ENCODE measurements around the gene NRROS. TPM values are rescaled to one million over a fixed set of nuclear protein-coding genes. Genes with fewer than 3 reads are reported as not detected.
A peak's percentile ranks its signal among the peaks of the same experiment; 100 is the strongest.
"Not testable (repeated sequence)": the region's sequence is repeated elsewhere in the genome, so short reads cannot be mapped to it uniquely, and the experiment has no call there.

Gene NRROS
- total and polyA plus RNA-seq, 4 experiments from 2014 or later = 4.6 to 20.0 (median 11.9) TPM

- ChIA-PET CTCF (ENCODE audit: partially characterized antibody) (interaction anchor here (1.2 to 10.9 kb wide), 11 partner anchors 15 to 86 kb away, joined by 3 to 360 read pairs (median 7); partner anchors contain the start of gene NRROS), POLR2A (ENCODE audit: partially characterized antibody) (interaction anchor here (0.6 to 5.8 kb wide), 10 partner anchors 10 to 330 kb away, joined by 3 to 121 read pairs (median 4); partner anchors contain the start of genes CEP19, NCBP2, NRROS and PIGX)
- Mint-ChIP-seq H3K27me3 (no peaks in the 10 kb centered on the region), H3K36me3 (no peaks in the 10 kb centered on the region), H3K9me3 (peaks cover 0 to 2% (median 0%) of the 10 kb centered on the region in 8 donors), H3K4me3 (peak overlapping the region; percentile 61 to 81 (median 74)), H3K4me1 (peaks cover 28 to 45% (median 37%) of the 10 kb centered on the region in 4 donors), H3K27ac (peak overlapping the region; percentile 78 to 92 (median 85))
- H3K27ac ChIP-seq (ENCODE audit: low read depth, low read length) = peak overlapping the region; percentile 22
- H3K9me3 ChIP-seq (ENCODE audit: control insufficient read depth in 1 of 2, low read length in 2 of 2) = no peaks in the 10 kb centered on the region
- H3K4me3 ChIP-seq (ENCODE audit: low read length in 2 of 2) = peak overlapping the region; percentile 9 to 15
- no peak for DNase-seq
- H3K27me3 ChIP-seq (ENCODE audit: insufficient read depth, low read length) = no peaks in the 10 kb centered on the region
- H3K36me3 ChIP-seq (ENCODE audit: insufficient read depth, low read length) = no peaks in the 10 kb centered on the region
- intact Hi-C loops (cut with micrococcal nuclease) = no loop called here
- H3K4me1 ChIP-seq (ENCODE audit: insufficient read depth, low read length) = peaks cover 42% of the 10 kb centered on the region
Measured at GRCh38 chr3:196611761-196612483, 27.6 kb upstream of the NRROS start.

GRCh38 chr3:196615234-196615633, 24.3 kb upstream of the NRROS start:
- H3K9me3 Mint-ChIP-seq; H3K9me3 ChIP-seq (ENCODE audit: control insufficient read depth in 1 of 2, low read length in 2 of 2); DNase-seq; H3K4me3 ChIP-seq (ENCODE audit: low read length in 2 of 2); H3K27ac Mint-ChIP-seq; H3K27ac ChIP-seq (ENCODE audit: low read depth, low read length); intact Hi-C loops (cut with micrococcal nuclease); H3K27me3 ChIP-seq (ENCODE audit: insufficient read depth, low read length); H3K36me3 Mint-ChIP-seq; H3K4me3 Mint-ChIP-seq; H3K36me3 ChIP-seq (ENCODE audit: insufficient read depth, low read length); H3K27me3 Mint-ChIP-seq: not testable (repeated sequence)
- CTCF ChIA-PET (ENCODE audit: partially characterized antibody) = interaction anchor here (1.1 to 1.5 kb wide), 2 partner anchors 10 to 17 kb away, joined by 3 read pairs; no protein-coding TSS in a partner anchor
- H3K4me1 Mint-ChIP-seq = peaks cover 19 to 36% (median 24%) of the 10 kb centered on the region in 4 donors
- POLR2A ChIA-PET (ENCODE audit: partially characterized antibody) = interaction anchor here (1.3 kb wide), 1 partner anchor 17 kb away, joined by 3 read pairs; no protein-coding TSS in a partner anchor
- peaks cover 27% of the 10 kb centered on the region for H3K4me1 ChIP-seq (ENCODE audit: insufficient read depth, low read length)

DNA sequence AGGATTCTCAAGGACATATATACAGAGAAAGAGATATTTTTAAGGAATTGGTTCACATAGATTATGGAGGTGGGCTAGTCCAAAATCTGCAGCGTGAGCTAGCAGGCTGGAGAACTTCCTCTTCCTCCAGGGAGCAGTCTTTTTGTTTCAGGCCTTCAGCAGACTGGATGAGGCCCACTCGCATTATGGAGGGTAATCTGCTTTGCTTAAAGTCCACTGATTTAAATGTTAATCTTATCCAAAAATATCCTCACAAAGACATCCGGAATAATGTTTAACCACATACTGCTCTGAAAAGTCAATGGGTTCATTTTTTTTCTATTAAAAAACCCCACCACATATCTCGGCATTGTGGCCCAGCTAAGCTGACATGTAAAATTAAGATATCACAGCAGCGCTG, 22.2 kb upstream of the NRROS start:
- peaks cover 9 to 27% (median 13%) of the 10 kb centered on the region in 4 donors for H3K4me1 Mint-ChIP-seq
- no peak for DNase-seq
- Histone ChIP-seq H3K27ac (ENCODE audit: low read depth, low read length) (no peak overlapping the region), H3K4me3 (ENCODE audit: low read length in 2 of 2) (no peak overlapping the region), H3K27me3 (ENCODE audit: insufficient read depth, low read length) (no peaks in the 10 kb centered on the region), H3K9me3 (ENCODE audit: control insufficient read depth in 1 of 2, low read length in 2 of 2) (no peaks in the 10 kb centered on the region), H3K4me1 (ENCODE audit: insufficient read depth, low read length) (peaks cover 7% of the 10 kb centered on the region), H3K36me3 (ENCODE audit: insufficient read depth, low read length) (no peaks in the 10 kb centered on the region)
- no peaks in the 10 kb centered on the region for H3K9me3 Mint-ChIP-seq
- ChIA-PET CTCF (ENCODE audit: partially characterized antibody) (interaction anchor here (0.7 to 1.3 kb wide), 2 partner anchors 8 to 15 kb away, joined by 3 to 5 read pairs; no protein-coding TSS in a partner anchor), POLR2A (ENCODE audit: partially characterized antibody) (interaction anchor here (1.3 to 2.4 kb wide), 2 partner anchors 14 to 24 kb away, joined by 3 to 6 read pairs; no protein-coding TSS in a partner anchor)
- no peak overlapping the region for H3K27ac Mint-ChIP-seq
- intact Hi-C loops (cut with micrococcal nuclease) = no loop called here
- H3K27me3 Mint-ChIP-seq = no peaks in the 10 kb centered on the region
- no peaks in the 10 kb centered on the region for H3K36me3 Mint-ChIP-seq
- no peak overlapping the region for H3K4me3 Mint-ChIP-seq

DNA sequence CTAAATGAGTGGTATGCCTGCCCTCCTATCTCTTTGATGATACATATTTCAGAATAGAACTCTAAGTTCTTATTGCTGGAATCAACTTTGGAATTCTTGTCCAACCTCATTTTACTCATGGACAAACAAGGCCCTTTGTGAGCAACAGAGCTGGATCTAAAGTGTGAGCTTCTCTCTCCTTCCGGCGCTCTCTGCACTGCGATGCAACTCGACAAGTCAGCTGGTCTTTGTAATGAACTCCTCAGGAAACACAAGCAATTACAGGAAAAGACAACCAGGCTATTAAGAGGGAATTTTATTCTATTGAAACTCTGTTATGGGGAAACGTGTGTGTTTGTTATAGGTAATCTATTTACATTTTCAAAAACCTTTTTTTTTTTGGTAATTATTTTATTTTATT, 20.3 kb upstream of the NRROS start:
- no peak overlapping the region for H3K4me3 ChIP-seq (ENCODE audit: low read length in 2 of 2)
- H3K27ac Mint-ChIP-seq = peak overlapping the region in 3 of 7 donors; percentile 9 to 77 (median 58)
- intact Hi-C loops (cut with micrococcal nuclease) = no loop called here
- no peak for DNase-seq
- H3K4me1 ChIP-seq (ENCODE audit: insufficient read depth, low read length) = peaks cover 4% of the 10 kb centered on the region
- H3K4me3 Mint-ChIP-seq = no peak overlapping the region
- no peaks in the 10 kb centered on the region for H3K27me3 ChIP-seq (ENCODE audit: insufficient read depth, low read length)
- no peaks in the 10 kb centered on the region for H3K36me3 Mint-ChIP-seq
- H3K9me3 Mint-ChIP-seq = no peaks in the 10 kb centered on the region
- CTCF ChIA-PET (ENCODE audit: partially characterized antibody) = no interaction called here
- no peaks in the 10 kb centered on the region for H3K9me3 ChIP-seq (ENCODE audit: control insufficient read depth in 1 of 2, low read length in 2 of 2)
- no peak overlapping the region for H3K27ac ChIP-seq (ENCODE audit: low read depth, low read length)
- peaks cover 3 to 17% (median 9%) of the 10 kb centered on the region in 4 donors for H3K4me1 Mint-ChIP-seq
- no peaks in the 10 kb centered on the region for H3K27me3 Mint-ChIP-seq
- no peaks in the 10 kb centered on the region for H3K36me3 ChIP-seq (ENCODE audit: insufficient read depth, low read length)
- POLR2A ChIA-PET (ENCODE audit: partially characterized antibody) = no interaction called here

DNA sequence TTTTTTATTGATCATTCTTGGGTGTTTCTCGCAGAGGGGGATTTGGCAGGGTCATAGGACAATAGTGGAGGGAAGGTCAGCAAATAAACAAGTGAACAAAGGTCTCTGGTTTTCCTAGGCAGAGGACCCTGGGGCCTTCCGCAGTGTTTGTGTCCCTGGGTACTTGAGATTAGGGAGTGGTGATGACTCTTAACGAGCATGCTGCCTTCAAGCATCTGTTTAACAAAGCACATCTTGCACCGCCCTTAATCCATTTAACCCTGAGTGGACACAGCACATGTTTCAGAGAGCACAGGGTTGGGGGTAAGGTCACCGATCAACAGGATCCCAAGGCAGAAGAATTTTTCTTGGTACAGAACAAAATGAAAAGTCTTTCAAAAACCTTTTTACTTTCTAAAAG, 19.9 kb upstream of the NRROS start:
- H3K36me3 ChIP-seq (ENCODE audit: insufficient read depth, low read length); H3K27ac ChIP-seq (ENCODE audit: low read depth, low read length); H3K36me3 Mint-ChIP-seq; CTCF ChIA-PET (ENCODE audit: partially characterized antibody); H3K9me3 Mint-ChIP-seq; POLR2A ChIA-PET (ENCODE audit: partially characterized antibody); DNase-seq; H3K4me1 ChIP-seq (ENCODE audit: insufficient read depth, low read length); H3K27me3 Mint-ChIP-seq; H3K27ac Mint-ChIP-seq; H3K27me3 ChIP-seq (ENCODE audit: insufficient read depth, low read length); H3K9me3 ChIP-seq (ENCODE audit: control insufficient read depth in 1 of 2, low read length in 2 of 2); intact Hi-C loops (cut with micrococcal nuclease); H3K4me3 ChIP-seq (ENCODE audit: low read length in 2 of 2); H3K4me3 Mint-ChIP-seq: not testable (repeated sequence)
- peaks cover 7 to 21% (median 13%) of the 10 kb centered on the region in 4 donors for H3K4me1 Mint-ChIP-seq

DNA sequence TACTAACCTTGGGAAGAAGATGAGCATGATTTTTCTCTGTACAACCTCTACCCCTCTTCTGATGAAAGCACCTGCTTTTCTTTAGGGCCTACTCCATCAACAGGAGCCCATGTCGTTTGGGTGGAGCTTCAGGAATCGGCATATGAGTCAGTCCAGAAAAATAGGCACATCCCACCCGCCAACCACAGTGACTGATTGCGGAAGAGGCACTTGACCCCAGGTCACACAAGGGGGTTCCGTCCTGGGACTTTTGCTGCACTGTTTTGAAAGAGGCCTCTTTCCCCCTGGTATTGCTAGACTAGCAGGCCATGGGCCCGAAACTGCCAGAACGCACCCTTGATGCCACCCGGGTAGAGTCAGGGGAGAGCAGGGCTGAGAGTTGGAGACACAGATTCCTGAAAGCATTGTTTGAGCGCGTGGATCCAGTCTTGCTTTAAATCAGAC, 19.3 kb upstream of the NRROS start:
- H3K27ac ChIP-seq (ENCODE audit: low read depth, low read length) = no peak overlapping the region
- no peaks in the 10 kb centered on the region for H3K27me3 ChIP-seq (ENCODE audit: insufficient read depth, low read length)
- H3K9me3 ChIP-seq (ENCODE audit: control insufficient read depth in 1 of 2, low read length in 2 of 2) = no peaks in the 10 kb centered on the region
- no peak for DNase-seq
- peaks cover 12 to 26% (median 16%) of the 10 kb centered on the region in 4 donors for H3K4me1 Mint-ChIP-seq
- H3K27ac Mint-ChIP-seq = peak overlapping the region in 3 of 7 donors; percentile 36 to 75 (median 61)
- POLR2A ChIA-PET (ENCODE audit: partially characterized antibody) = interaction anchor here (0.7 to 1.7 kb wide), 2 partner anchors 9 to 12 kb away, joined by 3 to 4 read pairs; no protein-coding TSS in a partner anchor
- no peaks in the 10 kb centered on the region for H3K9me3 Mint-ChIP-seq
- peaks cover 13% of the 10 kb centered on the region for H3K4me1 ChIP-seq (ENCODE audit: insufficient read depth, low read length)
- no peaks in the 10 kb centered on the region for H3K36me3 Mint-ChIP-seq
- H3K4me3 Mint-ChIP-seq = peak overlapping the region in 3 of 8 donors; percentile 34 to 62 (median 43)
- CTCF ChIA-PET (ENCODE audit: partially characterized antibody) = interaction anchor here (1.8 kb wide), 1 partner anchor 11 kb away, joined by 10 read pairs; no protein-coding TSS in a partner anchor
- H3K4me3 ChIP-seq (ENCODE audit: low read length in 2 of 2) = no peak overlapping the region
- no peaks in the 10 kb centered on the region for H3K36me3 ChIP-seq (ENCODE audit: insufficient read depth, low read length)
- no peaks in the 10 kb centered on the region for H3K27me3 Mint-ChIP-seq
- intact Hi-C loops (cut with micrococcal nuclease) = no loop called here

- CTCF ChIA-PET (ENCODE audit: partially characterized antibody) = interaction anchor here (1.8 kb wide), 1 partner anchor 11 kb away, joined by 10 read pairs; no protein-coding TSS in a partner anchor
- Mint-ChIP-seq H3K9me3 (no peaks in the 10 kb centered on the region), H3K27me3 (no peaks in the 10 kb centered on the region), H3K36me3 (no peaks in the 10 kb centered on the region), H3K4me1 (peaks cover 14 to 30% (median 19%) of the 10 kb centered on the region in 4 donors), H3K4me3 (peak overlapping the region in 1 of 8 donors; percentile 62), H3K27ac (peak overlapping the region in 3 of 7 donors; percentile 8 to 61 (median 36))
- no peak for DNase-seq
- H3K36me3 ChIP-seq (ENCODE audit: insufficient read depth, low read length) = no peaks in the 10 kb centered on the region
- POLR2A ChIA-PET (ENCODE audit: partially characterized antibody) = interaction anchor here (0.7 to 1.7 kb wide), 2 partner anchors 9 to 11 kb away, joined by 3 to 4 read pairs; no protein-coding TSS in a partner anchor
- H3K9me3 ChIP-seq (ENCODE audit: control insufficient read depth in 1 of 2, low read length in 2 of 2) = no peaks in the 10 kb centered on the region
- H3K4me3 ChIP-seq (ENCODE audit: low read length in 2 of 2) = no peak overlapping the region
- H3K4me1 ChIP-seq (ENCODE audit: insufficient read depth, low read length) = peaks cover 14% of the 10 kb centered on the region
- intact Hi-C loops (cut with micrococcal nuclease) = no loop called here
- no peaks in the 10 kb centered on the region for H3K27me3 ChIP-seq (ENCODE audit: insufficient read depth, low read length)
- H3K27ac ChIP-seq (ENCODE audit: low read depth, low read length) = no peak overlapping the region
Measured at GRCh38 chr3:196620684-196621083, 18.8 kb upstream of the NRROS start.
